DMS53 treated with DMSO at 0.1 percent for 48 hours (cell line): ENCODE data around the gene SMYD3.
A peak's percentile ranks its signal among the peaks of the same experiment; 100 is the strongest.

ENCODE experiments used
- DNase-seq: peaks from one replicate; lab custom pipeline; 2025; ENCODE audit not compliant: unreplicated experiment; lab: John Stamatoyannopoulos, UW

The SMYD3 gene

DNA sequence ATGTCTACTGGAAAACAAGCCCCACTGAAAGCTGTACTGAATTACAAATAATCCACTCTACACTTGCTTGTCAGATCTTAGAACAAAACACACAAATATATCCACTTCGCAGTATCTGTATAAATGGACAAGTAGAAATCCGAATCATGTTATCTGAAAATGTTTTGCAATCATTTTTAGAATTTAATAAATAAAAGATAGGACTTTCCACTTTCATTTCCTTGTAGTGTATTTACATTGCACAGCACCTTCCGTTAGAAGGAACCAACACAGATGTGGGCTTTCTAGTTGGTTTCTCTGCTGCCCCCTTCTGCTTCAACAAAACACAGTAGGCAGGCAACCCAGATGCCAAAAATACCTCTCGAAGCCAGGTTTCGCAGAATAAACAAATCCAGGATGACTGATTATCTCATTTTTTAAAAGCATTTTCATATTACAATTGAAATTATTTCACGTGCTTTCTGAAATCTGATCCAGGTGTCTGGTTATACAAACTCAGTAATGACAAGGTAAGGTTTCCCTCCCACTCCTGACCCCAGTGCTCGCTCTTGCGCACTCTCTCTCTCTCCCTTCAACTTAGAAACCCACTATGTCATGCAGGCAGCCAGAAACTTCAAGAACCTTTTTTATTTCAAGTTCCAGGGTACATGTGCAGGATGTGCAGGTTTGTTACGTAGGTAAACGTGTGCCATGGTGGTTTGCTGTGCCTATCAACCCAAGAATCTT is 389.9 kb downstream of the SMYD3 start:
- DNase-seq: peak; percentile 71

GRCh38 chr1:246114369-246114768 is 392.7 kb downstream of the SMYD3 start:
- DNase-seq: no peak

DNA sequence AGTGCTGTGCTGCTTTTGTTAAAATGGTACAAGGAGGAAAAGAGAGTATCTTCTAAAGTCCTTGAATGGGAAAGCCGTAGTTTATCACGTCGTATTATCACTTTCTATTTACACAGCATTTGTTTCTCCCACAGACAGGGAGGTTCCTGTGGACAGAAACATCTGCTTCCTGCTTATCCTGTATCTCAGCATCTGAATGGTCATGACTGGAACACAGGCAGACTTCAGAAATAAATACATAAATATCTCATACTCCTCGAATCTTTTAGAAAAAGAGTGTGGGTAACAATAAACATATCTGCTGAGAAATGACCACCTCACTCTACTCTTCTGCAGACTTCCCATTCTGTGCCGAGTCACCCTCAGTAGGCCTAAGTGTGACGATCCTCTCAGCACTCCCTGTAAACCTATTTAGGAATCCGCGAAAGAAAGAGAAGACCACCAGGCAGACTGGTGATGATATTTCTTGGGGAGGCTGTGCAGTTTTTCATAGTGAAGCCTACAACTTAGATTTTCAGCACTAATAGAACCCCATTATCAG is 393.5 kb downstream of the SMYD3 start:
- peak; percentile 76 for DNase-seq

DNA sequence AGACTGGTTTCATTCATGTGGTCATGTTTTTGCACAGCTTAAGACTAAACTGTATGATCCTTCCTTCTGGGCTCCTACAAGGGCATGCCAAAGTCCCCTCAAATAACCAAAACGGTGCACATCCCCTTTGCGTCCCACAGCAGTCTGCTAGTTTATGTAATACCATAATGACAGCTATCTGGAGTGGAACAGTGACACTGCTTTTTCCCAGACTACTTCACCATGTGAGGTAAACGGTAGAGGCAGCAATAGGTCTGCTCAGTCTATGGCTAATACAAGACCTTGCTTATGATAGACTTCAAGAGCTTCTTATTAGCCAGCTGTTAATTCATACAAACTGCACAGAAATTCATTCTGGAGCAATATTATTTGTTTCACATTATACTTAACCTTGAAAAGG is 395.5 kb downstream of the SMYD3 start:
- DNase-seq: no peak

GRCh38 chr1:246110343-246111219 is 396.5 kb downstream of the SMYD3 start:
- DNase-seq: no peak

- DNase-seq: no peak
These were observed 398.7 kb downstream of the SMYD3 start for GRCh38 chr1:246108278-246108925.

DNA sequence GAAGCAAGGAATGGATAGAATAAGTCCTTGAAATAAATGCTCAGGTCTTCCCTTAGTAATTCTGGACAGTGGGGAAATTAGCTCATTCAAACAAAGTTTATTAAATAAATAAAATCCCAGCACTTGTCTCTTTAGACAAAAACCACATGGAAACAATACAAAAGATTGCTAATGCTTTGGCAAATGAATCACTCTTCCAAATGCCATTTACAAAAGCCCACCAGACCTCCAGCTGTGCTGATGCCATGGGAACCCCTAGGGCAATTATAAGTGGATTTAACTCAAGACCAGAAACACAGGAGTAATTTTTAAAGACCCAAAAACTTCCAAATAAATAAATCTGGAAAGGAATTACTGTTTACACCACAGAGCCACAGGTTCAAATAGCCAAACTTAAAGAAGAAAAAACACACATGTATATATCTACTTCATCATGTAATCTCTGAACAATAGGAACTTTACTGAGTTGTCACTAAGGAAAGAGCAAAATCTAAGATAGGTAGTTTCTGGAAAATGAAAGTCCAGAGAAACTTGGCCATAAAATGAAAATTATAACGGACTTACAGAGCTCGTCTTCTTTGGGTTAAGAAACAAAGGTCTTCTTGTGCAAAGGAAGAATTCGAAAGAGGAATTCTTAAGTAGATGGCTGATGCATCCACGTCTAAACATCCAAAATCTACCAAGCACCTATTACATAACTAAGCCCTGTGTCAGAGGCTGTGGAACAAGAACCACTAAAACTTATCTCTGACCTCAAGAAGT is 399.4 kb downstream of the SMYD3 start:
- no peak for DNase-seq

- no peak for DNase-seq
These were observed 400.7 kb downstream of the SMYD3 start for GRCh38 chr1:246106342-246106763.

- no peak for DNase-seq
These were observed 402.2 kb downstream of the SMYD3 start for GRCh38 chr1:246104927-246105326.

DNA sequence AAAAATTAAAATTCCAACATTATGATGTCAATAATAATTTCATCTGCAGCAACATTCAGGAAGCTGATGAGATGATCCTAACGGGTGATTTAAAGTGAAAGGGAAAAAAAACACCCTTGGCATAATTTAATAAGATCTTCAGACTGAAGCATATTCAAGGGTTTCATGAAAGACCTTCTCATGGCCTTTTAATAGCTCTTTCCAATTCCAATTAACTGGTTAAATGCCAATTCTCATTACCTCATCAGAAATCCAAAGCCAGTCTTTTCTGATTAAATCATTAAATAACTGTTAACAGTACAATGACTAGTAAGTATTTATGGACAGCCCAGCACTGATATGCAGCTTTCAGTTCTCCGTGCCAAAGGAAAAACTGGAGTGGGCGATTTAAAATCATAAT is 407.5 kb downstream of the SMYD3 start:
- no peak for DNase-seq

- DNase-seq: no peak
These were observed 410.7 kb downstream of the SMYD3 start for GRCh38 chr1:246096356-246096755.

GRCh38 chr1:246095443-246095842 is 411.6 kb downstream of the SMYD3 start:
- DNase-seq: no peak

DNA sequence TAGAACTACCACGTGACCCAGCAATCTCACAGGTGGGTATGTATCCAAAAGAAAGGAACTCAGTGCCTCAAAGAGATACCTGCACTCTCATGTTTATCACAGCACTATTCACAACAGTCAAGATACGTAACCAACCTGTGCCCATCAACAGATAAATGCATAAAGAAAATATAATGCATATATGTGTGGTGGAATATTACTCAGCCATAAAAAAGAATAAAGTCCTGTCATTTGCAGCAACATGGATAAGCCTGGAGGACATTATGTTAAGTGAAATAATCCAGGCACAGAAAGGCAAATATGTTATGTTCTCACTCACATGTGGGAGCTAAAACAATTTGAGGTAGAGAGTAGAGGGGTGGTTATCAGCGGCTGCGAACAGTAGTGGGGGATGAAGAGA is 413.8 kb downstream of the SMYD3 start:
- no peak for DNase-seq

DNA sequence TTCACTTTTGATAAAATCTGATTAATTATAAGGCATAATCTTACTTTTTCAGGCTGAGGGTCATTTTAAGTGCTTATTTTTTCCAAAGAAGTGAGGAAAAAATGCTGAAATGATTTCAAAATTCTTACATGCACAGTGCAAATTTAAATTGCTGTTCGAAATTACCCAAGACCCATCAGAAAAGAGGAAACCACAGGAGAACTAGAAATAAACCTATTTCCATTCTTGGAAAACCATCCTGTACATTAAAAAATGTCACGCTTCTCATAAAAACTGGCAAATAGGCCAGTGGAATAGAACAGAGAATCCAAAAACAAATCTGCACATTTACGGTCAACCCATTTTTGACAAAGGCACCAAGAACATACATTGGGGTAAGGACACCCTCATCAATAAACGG is 414.9 kb downstream of the SMYD3 start:
- no peak for DNase-seq

DNA sequence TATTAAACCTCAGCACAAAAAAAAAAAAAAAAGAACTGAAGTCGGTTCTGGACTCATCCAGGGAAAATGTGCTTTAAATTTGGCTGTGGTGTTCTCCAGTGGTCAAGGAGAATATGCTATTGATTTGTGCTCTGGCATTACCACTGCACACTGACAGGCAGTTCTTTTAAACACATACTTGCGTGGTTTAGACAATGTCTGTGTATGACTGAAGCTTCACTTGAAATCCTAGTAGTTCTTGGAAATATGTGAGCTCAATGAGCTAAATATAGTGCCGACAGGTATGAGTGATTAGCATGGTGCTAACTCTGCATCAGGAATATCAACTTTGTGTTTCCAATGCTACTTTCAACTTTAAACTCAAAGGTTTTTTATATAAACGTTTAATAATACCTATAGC is 415.6 kb downstream of the SMYD3 start:
- DNase-seq: no peak

- DNase-seq: no peak
These were observed 420.9 kb downstream of the SMYD3 start for GRCh38 chr1:246086191-246086590.

GRCh38 chr1:246083416-246083815 is 423.7 kb downstream of the SMYD3 start:
- DNase-seq: no peak

GRCh38 chr1:246081856-246082668 is 425.0 kb downstream of the SMYD3 start:
- DNase-seq: no peak

- no peak for DNase-seq
These were observed 425.9 kb downstream of the SMYD3 start for GRCh38 chr1:246081138-246081702.

- no peak for DNase-seq
These were observed 427.0 kb downstream of the SMYD3 start for GRCh38 chr1:246080031-246080430.
